K562 (cell line): ENCODE measurements around the gene EHBP1L1. TPM values are rescaled to one million over a fixed set of nuclear protein-coding genes. Genes with fewer than 3 reads are reported as not detected.

Experiments
- ATAC-seq: fragments of 200-7000 bp; cut with Tn5 transposase; 3 replicates; pipeline ENCODE4 v1.9.1; 2020; ENCODE audit warnings: moderate library complexity
- BruUV-seq: library from RNA; stranded (reverse); fragments of 400-500 nt; replicated peaks from 2 replicates; lab custom pipeline; 2021; lab: Mats Ljungman, UMichigan
- CTCF ChIA-PET: fragments of 300-600 bp; formaldehyde crosslinking; extraction: SDS; loops from one replicate; lab custom pipeline; 2021; ENCODE audit warnings: low intra/inter-chr PET ratio; lab: Yijun Ruan, JAX
- POLR2A ChIA-PET: fragments of 300-600, 350-650 bp; sonication (Branson Sonifier 250); formaldehyde crosslinking; extraction: SDS; loops from one replicate; lab custom pipeline; 2021; ENCODE audit warnings: antibody characterized with exemption, inconsistent platforms; lab: Yijun Ruan, JAX
- DNase-seq, 4 experiments: peaks; one replicate each; pipeline versions ENCODE4 v3.0.0 to v3.0.0-alpha.2; 2011 to 2018; ENCODE audit warnings: low spot score in 3 of 4, mixed read lengths in 3 of 4; ENCODE audit errors: extremely low read depth in 1 of 4
- FAIRE-seq: peaks from 2 replicates; lab custom pipeline; 2011; peaks lifted over from hg19 to GRCh38; lab: Jason Lieb, UNC
- H2AFZ ChIP-seq: 2 replicates; pipeline ENCODE4 v1.6.0; 2011; ENCODE audit warnings: low read depth, low read length, control low read depth, inconsistent platforms
- H3K27ac ChIP-seq: fragments of 200-600 bp; 3 replicates; pipeline ENCODE4 v1.8.0; 2011; ENCODE audit warnings: low read depth, mild to moderate bottlenecking, control low read depth, inconsistent platforms, low read length, moderate library complexity, mixed read lengths; ENCODE audit errors: extremely low read depth
- H3K27me3 ChIP-seq, 2 experiments: fragments of 300-600 bp in 1 of 2; 2 replicates in 1 of 2; 3 replicates in 1 of 2; pipeline versions ENCODE4 v1.6.0 to v1.8.0; 2011; ENCODE audit warnings: inconsistent platforms in 2 of 2, low read length in 2 of 2, mild to moderate bottlenecking in 1 of 2, mixed read lengths in 1 of 2, moderate library complexity in 1 of 2; ENCODE audit not compliant: control insufficient read depth in 2 of 2, insufficient read depth in 2 of 2
- H3K36me3 ChIP-seq: fragments of 300-600 bp; 3 replicates; pipeline ENCODE4 v1.8.0; 2011; ENCODE audit warnings: mild to moderate bottlenecking, low read length, inconsistent platforms; ENCODE audit not compliant: control insufficient read depth, insufficient read depth
- H3K4me1 ChIP-seq, 2 experiments: fragments of 200-600 bp in 1 of 2; replicated peaks in 1 of 2; 2 replicates in 1 of 2; 3 replicates in 1 of 2; pipeline versions ENCODE4 v1.5.1 to v1.8.0; 2011; ENCODE audit warnings: inconsistent platforms in 2 of 2, low read length in 2 of 2, mild to moderate bottlenecking in 1 of 2, mixed read lengths in 1 of 2, moderate library complexity in 1 of 2; ENCODE audit not compliant: control insufficient read depth in 2 of 2, insufficient read depth in 2 of 2
- H3K4me2 ChIP-seq: 2 replicates; pipeline ENCODE4 v1.6.1; 2011; ENCODE audit warnings: low read length, control low read depth, inconsistent platforms, mixed read lengths; ENCODE audit not compliant: insufficient read depth
- H3K4me3 ChIP-seq: fragments of 200-600 bp; sonication (generic), shearing (Covaris generic); 2 replicates; pipeline ENCODE4 v1.5.1; 2016; ENCODE audit warnings: control low read depth, inconsistent platforms
- H3K79me2 ChIP-seq: fragments of 200-600 bp; 3 replicates; pipeline ENCODE4 v1.8.0; 2011; ENCODE audit warnings: low read length, inconsistent platforms; ENCODE audit not compliant: control insufficient read depth, insufficient read depth
- H3K9ac ChIP-seq, 2 experiments: 2 replicates each; pipeline versions ENCODE4 v1.6.0 to v1.6.1; 2011; ENCODE audit warnings: low read depth in 2 of 2, low read length in 2 of 2, control low read depth in 1 of 2, inconsistent platforms in 1 of 2, mild to moderate bottlenecking in 1 of 2, mixed read lengths in 1 of 2; ENCODE audit not compliant: insufficient read depth in 1 of 2
- H3K9me1 ChIP-seq: one replicate; pipeline ENCODE4 v1.6.0; 2011; ENCODE audit warnings: inconsistent platforms, mild to moderate bottlenecking, low read length, moderate library complexity; ENCODE audit not compliant: control insufficient read depth, insufficient read depth
- H3K9me3 ChIP-seq: replicated peaks from 2 replicates; pipeline ENCODE4 v1.5.1; 2011; ENCODE audit warnings: low read depth, low read length, inconsistent platforms; ENCODE audit not compliant: control insufficient read depth, insufficient read depth
- H4K20me1 ChIP-seq: replicated peaks from 2 replicates; pipeline ENCODE4 v1.6.1; 2011; ENCODE audit warnings: low read length, inconsistent platforms, mixed read lengths; ENCODE audit not compliant: control insufficient read depth, insufficient read depth
- BCOR ChIP-seq: fragments of 450-650 bp; IDR thresholded peaks from 2 replicates; pipeline ENCODE4 v1.6.1; 2016
- SIN3B ChIP-seq: fragments of 450-650 bp; IDR thresholded peaks from 2 replicates; pipeline ENCODE4 v1.6.1; 2017; ENCODE audit warnings: low read depth, mild to moderate bottlenecking, moderate library complexity
- TEAD4 ChIP-seq, 2 experiments: sonication (generic) in 1 of 2; formaldehyde crosslinking in 1 of 2; IDR thresholded peaks; 2 replicates each; pipeline versions ENCODE4 v1.6.1 to v1.8.0; 2012 to 2022; ENCODE audit warnings: borderline replicate concordance in 1 of 2, inconsistent platforms in 1 of 2, low read length in 1 of 2, mild to moderate bottlenecking in 1 of 2, missing genetic modification reagents in 1 of 2
- ZNF609 ChIP-seq: sonication (generic); formaldehyde crosslinking; IDR thresholded peaks from 2 replicates; pipeline ENCODE4 v1.8.1; 2023; ENCODE audit warnings: missing genetic modification reagents, mild to moderate bottlenecking, borderline replicate concordance
- WGBS: fragments of 100-300 bp; shearing (Covaris generic); methylation state at CpG from one replicate; pipeline ENCODE4 v1.1.6; 2016; ENCODE audit warnings: low coverage, mixed read lengths; ENCODE audit not compliant: insufficient coverage; ENCODE audit errors: missing lambda C conversion rate; 5-methylcytosine and 5-hydroxymethylcytosine counted together
- in situ Hi-C: fragments of 300-500 bp; cut with MboI; formaldehyde crosslinking; loops from 4 replicates; pipeline ENCODE4 v1.15.0; 2018; ENCODE audit warnings: inconsistent platforms, mixed read lengths
- intact Hi-C: fragments of 100-400 bp; cut with micrococcal nuclease; formaldehyde crosslinking; loops from 2 replicates; pipeline ENCODE4 v1.14.2; 2022
- polyA plus RNA-seq, 8 experiments: library from polyadenylated mRNA; depleted of rRNA in 4 of 8; stranded (reverse) in 5 of 8; unstranded in 3 of 8; fragments of >200 nt; fragmentation: Nextera tagmentation in 2 of 8; fragmentation: Illumina TruSeq in 1 of 8; extraction: Ambion mirVana in 2 of 8; extraction: Trizol in 1 of 8; gene quantifications; 2 replicates each; pipeline versions ENCODE4 v1.2.1 to v1.2.3, GENCODE V29; 2011 to 2014; ENCODE audit warnings: inconsistent platforms in 1 of 8, missing spikeins in 1 of 8
- total RNA-seq, 7 experiments: library from RNA; depleted of rRNA in 6 of 7; stranded (reverse); fragments of >200 nt in 6 of 7; fragmentation: Illumina TruSeq in 2 of 7; extraction: Trizol in 2 of 7; gene quantifications; 2 replicates each; pipeline versions ENCODE4 v1.2.1 to v1.2.3, GENCODE V29; 2011 to 2021; ENCODE audit warnings: low replicate concordance in 1 of 7

The EHBP1L1 gene
- total and polyA plus RNA-seq, 9 of the 15 experiments (the other 6 are each of a cell fraction or from before 2014, with no cell fraction given): 0.03 to 87.1 (median 26.3) TPM

GRCh38 chr11:65554842-65555430, 20.9 kb upstream of the EHBP1L1 start:
- POLR2A ChIA-PET: interaction anchor here (1.2 kb wide), 1 partner anchor 55 kb away, joined by 3 read pairs; no protein-coding TSS in a partner anchor
- DNase-seq: no peak

More at GRCh38 chr11:65554842-65555430, 20.9 kb upstream of the EHBP1L1 start:
- peaks cover 66 to 91% of the 10 kb centered on the region in 2 experiments for H3K4me1 ChIP-seq
- H3K9ac ChIP-seq: peak overlapping the region in 1 of 2 experiments; percentile 37; a peak in 1 of 4 replicates
- no peaks in the 10 kb centered on the region for H3K27me3 ChIP-seq
- H3K36me3 ChIP-seq: no peaks in the 10 kb centered on the region
- no peaks in the 10 kb centered on the region for H3K9me1 ChIP-seq
- no peak overlapping the region for H3K27ac ChIP-seq
- no peak overlapping the region for H2AFZ ChIP-seq
- intact Hi-C loops (no loop called here), in situ Hi-C loops (no loop called here)
- H3K79me2 ChIP-seq: no peaks in the 10 kb centered on the region
- no peak for TF ChIP-seq BCOR
- TF ChIP-seq SIN3B: no peak
- no peak for TF ChIP-seq ZNF609
- no peak for TF ChIP-seq TEAD4 (IDR thresholded peaks at IDR 0.05; ENCODE audit: low read length)
- TF ChIP-seq TEAD4 (CRISPR knock-in tag; IDR thresholded peaks at IDR 0.05; ENCODE audit: borderline replicate concordance): 0 out of 2 replicates have a peak, but pooled peaks have one; percentile 58
- no peaks in the 10 kb centered on the region for H3K9me3 ChIP-seq
- no peak for ATAC-seq
- 0 out of 2 replicates have a peak, but pooled peaks cover 8% of the 10 kb centered on the region for H4K20me1 ChIP-seq
- TSS peak; percentile 31 for BruUV-seq
- CTCF ChIA-PET: no interaction called here
- no peak overlapping the region for H3K4me2 ChIP-seq
- H3K4me3 ChIP-seq: no peak overlapping the region
- no peak for FAIRE-seq
- WGBS: no CpG with 5 or more reads among the region's 4 CpGs
